HUES6 (cell line): ENCODE data around the gene DYRK1A.
"Not testable (repeated sequence)": the region's sequence is repeated elsewhere in the genome, so short reads cannot be mapped to it uniquely, and the experiment has no call there.

ENCODE experiments used
- H3K27ac ChIP-seq: 2 replicates; pipeline ENCODE4 v1.7.0; 2013; ENCODE audit warnings: low read depth, mild to moderate bottlenecking, low read length, inconsistent platforms
- H3K27me3 ChIP-seq: 2 replicates; pipeline ENCODE4 v1.6.1; 2013; ENCODE audit warnings: low read length; ENCODE audit not compliant: control insufficient read depth, insufficient read depth
- H3K36me3 ChIP-seq: 2 replicates; pipeline ENCODE4 v1.6.1; 2013; ENCODE audit warnings: low read length; ENCODE audit not compliant: control insufficient read depth, insufficient read depth
- H3K4me1 ChIP-seq: 2 replicates; pipeline ENCODE4 v1.6.1; 2013; ENCODE audit warnings: low read length; ENCODE audit not compliant: control insufficient read depth, insufficient read depth
- H3K4me3 ChIP-seq: 2 replicates; pipeline ENCODE4 v1.5.1; 2013; ENCODE audit warnings: low read depth, low read length
- H3K9ac ChIP-seq: one replicate; pipeline ENCODE4 v1.6.1; 2013; ENCODE audit warnings: mild to moderate bottlenecking, low read length
- H3K9me3 ChIP-seq: 2 replicates; pipeline ENCODE4 v1.6.1; 2013; ENCODE audit warnings: low read depth, low read length; ENCODE audit not compliant: control insufficient read depth, insufficient read depth

Gene DYRK1A

DNA sequence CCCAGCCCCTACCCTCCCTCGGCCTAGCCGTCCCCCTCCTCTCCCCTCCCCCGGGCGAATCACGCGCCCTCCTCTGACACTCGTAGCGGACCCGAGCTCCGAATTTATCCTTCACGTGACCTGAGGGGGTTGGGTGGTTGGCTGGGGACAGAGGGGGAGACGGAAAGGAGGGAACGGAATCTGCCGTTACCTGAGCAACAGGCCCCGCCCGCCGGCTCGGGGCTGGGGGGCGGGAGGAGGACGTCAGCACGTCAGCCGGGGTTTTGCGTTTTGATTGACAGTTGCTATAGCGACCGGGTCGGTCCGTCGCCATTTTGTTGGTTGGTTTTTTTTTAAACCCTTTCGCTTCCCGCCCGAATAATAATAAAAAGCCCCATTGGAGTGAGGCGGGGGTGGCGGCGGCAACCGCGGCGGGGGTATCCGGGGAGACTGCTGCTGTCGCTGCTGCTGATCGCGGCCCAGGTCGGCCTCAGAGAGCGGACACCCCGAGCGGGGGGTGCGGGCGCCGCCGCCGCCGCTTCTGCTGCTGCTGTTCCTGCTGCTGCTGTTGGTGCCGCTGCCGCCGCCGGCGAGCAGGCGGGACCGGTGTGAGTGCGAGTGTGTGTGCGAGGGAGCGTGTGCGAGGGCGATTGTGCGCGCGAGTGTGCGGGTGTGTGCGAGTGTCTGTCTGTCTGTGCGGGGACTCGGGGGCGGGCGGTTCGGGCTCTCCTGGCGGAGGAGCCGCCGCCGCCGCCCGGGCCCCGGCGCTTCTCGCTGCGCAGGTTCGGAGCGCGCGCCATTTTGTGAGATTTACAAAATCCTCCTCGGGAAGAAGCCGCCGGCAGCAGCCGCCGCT lies at the start of gene DYRK1A:
Gene DYRK1A (plus strand): TSS at position 292 of the 835 bp plus-strand sequence. CDS start 53,602 bp downstream, outside the sequence.
- no peaks in the 10 kb centered on the region for H3K27me3 ChIP-seq
- H3K9ac ChIP-seq, result peak within 1 kb of the TSS; percentile 100
- peak within 1 kb of the TSS; percentile 100 for H3K27ac ChIP-seq
- H3K36me3 ChIP-seq, result no peaks in the 10 kb centered on the region
- H3K9me3 ChIP-seq, result no peaks in the 10 kb centered on the region
- H3K4me1 ChIP-seq, result peaks cover 26% of the 10 kb centered on the region
- H3K4me3 ChIP-seq, result peak within 1 kb of the TSS; percentile 92

DNA sequence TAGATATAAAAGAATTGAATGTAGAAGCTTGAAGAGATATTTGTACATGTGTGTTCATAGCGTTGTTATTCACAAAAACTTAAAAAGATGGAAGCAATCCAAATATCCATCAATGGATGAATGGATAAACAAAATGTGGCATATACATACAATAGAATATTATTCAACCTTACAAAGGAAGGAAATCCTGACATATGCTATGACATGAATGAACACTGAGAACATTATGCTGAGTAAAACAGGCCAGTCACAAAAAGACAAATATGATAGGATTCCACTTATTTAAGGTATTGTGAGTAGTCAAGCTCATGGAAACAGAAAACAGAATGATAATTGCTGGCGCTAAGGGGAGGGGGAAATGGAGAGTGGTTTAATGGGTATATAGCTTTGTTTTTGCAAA lies 47.0 kb upstream of the DYRK1A start:
- H3K9ac ChIP-seq, result no peak overlapping the region
- H3K27ac ChIP-seq, result no peak overlapping the region

DNA sequence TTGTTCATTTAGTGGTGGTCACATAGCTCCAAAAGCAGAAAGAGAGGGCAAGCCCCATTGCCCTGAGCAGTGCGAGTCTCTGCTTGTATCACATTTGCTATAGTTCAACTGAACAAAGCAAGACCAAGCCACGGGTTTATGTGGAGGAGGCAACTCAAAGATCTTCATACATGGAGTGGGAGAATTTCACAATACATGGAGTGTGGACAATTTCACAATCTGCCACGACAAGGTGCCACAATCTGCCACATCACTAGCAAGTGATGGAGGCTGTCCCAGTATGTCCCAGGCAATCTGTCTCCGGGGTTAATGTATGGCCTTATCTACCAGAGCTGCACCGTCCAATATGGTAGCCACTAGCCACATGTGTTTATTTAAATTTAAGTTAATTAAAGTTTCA lies 44.5 kb upstream of the DYRK1A start:
- Histone ChIP-seq H3K27ac (no peak overlapping the region), H3K9ac (no peak overlapping the region), H3K36me3 (no peaks in the 10 kb centered on the region), H3K4me1 (no peaks in the 10 kb centered on the region), H3K4me3 (no peak overlapping the region), H3K9me3 (peaks cover 6% of the 10 kb centered on the region), H3K27me3 (no peaks in the 10 kb centered on the region)

More for the DNA sequence above, 47.0 kb upstream of the DYRK1A start:
- Histone ChIP-seq H3K4me1 (no peaks in the 10 kb centered on the region), H3K9me3 (peaks cover 9% of the 10 kb centered on the region), H3K4me3 (no peak overlapping the region), H3K36me3 (no peaks in the 10 kb centered on the region), H3K27me3 (no peaks in the 10 kb centered on the region)

DNA sequence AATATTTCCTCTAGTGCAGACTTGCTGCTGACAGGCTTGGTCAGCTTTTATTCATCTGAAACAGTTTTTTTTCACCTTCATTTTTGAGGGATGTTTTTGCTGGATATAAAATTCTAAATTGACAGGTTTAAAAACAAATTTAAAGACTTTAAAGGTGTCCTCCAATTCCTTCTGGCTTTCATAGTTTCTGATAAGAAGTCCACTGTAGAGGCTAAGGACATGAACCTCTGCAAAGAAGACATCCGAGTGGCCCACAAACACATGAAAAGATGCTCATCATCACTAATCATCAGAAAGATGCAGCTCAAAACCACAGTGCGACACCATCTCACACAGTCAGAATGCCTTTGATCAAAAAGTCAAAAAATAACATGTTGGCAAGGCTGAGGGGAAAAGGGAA lies 42.0 kb upstream of the DYRK1A start:
- H3K9me3 ChIP-seq, result 0 out of 2 replicates have a peak, but pooled peaks cover 2% of the 10 kb centered on the region
- no peaks in the 10 kb centered on the region for H3K36me3 ChIP-seq
- H3K4me1 ChIP-seq, result no peaks in the 10 kb centered on the region
- H3K27me3 ChIP-seq, result no peaks in the 10 kb centered on the region
- H3K9ac ChIP-seq, result no peak overlapping the region
- H3K4me3 ChIP-seq, result no peak overlapping the region
- no peak overlapping the region for H3K27ac ChIP-seq

DNA sequence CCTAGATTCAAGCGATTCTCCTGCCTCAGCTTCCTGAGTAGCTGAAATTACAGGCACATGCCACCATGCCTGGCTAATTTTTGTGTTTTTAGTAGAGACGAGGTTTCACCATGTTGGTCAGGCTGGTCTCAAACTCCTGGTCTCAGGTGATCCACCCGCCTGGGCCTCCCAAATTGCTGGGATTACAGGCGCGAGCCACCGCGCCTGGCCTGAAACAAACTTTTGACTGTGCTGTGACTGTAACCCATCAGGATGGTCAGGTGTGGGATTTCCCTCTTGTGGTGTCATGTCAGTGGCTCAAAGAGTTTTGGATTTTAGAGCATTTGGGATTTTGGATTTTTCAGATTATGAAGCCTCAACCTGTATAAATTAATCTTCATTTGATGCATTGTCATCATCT lies 38.4 kb upstream of the DYRK1A start:
- H3K4me3 ChIP-seq, H3K27ac ChIP-seq, H3K27me3 ChIP-seq, H3K9ac ChIP-seq, H3K36me3 ChIP-seq, H3K9me3 ChIP-seq, H3K4me1 ChIP-seq: not testable (repeated sequence)

DNA sequence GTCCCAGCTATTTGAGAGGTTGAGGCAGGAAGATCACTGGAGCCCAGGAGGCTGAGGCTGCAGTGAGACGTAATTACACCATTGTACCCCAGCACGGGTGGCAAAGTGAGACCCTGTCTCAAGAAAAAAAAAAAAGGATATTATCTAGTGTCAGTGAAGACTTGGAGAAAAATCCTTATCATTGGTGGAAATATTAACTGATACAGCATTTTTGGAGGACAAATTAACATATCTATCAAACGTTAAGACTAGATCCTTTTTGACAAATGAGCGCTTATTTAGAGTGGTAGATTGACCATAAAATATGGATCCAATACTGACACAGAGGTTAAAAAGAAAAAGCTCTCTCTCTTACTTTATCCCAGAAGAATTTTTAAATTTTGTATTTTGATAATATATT lies 35.2 kb upstream of the DYRK1A start:
- H3K4me3 ChIP-seq, result no peak overlapping the region
- no peak overlapping the region for H3K27ac ChIP-seq
- no peaks in the 10 kb centered on the region for H3K36me3 ChIP-seq
- H3K9ac ChIP-seq, result no peak overlapping the region
- H3K27me3 ChIP-seq, result no peaks in the 10 kb centered on the region
- H3K4me1 ChIP-seq, result no peaks in the 10 kb centered on the region
- H3K9me3 ChIP-seq, result no peaks in the 10 kb centered on the region

DNA sequence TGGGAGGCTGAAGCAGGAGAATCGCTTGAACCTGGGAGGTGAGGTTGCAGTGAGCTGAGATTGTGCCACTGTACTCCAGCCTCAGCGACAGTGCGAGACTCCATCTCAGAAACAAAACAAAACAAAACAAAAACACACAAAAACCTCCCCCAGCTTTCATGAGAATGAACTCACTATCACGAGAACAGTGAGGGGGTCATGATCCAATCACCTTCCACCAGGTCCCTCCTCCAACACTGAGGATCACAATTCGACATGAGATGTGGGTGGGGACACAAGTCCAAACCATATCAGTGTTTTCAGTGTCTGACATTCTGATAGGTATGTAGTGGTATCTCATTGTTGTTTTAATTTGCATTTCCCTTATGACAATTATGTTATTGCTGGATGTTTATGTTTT lies 31.5 kb upstream of the DYRK1A start:
- H3K9ac ChIP-seq, result no peak overlapping the region
- no peaks in the 10 kb centered on the region for H3K36me3 ChIP-seq
- H3K27ac ChIP-seq, result no peak overlapping the region
- no peaks in the 10 kb centered on the region for H3K27me3 ChIP-seq
- H3K9me3 ChIP-seq, result no peaks in the 10 kb centered on the region
- H3K4me1 ChIP-seq, result peaks cover 3% of the 10 kb centered on the region; the same call in 1 of the 2 replicates
- H3K4me3 ChIP-seq, result no peak overlapping the region

DNA sequence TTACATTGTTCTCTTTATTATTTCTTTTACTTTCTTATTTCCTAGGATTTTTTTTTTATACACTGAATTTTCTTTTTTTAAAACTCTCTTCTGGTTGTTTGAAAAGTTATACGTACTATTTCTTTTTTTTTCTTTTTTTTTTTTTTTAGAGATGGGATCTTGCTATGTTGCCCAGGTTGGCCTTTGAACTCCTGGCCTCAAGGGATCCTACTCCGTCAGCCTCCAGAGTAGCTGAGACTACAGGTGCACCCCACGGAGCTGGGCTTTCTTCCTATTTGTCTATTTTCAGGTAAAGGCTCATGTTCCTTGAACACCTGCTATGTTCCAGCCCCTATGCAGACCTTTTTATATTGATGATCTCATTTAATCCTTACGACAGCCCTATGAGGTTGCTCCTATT lies 29.4 kb upstream of the DYRK1A start:
- no peak overlapping the region for H3K27ac ChIP-seq
- H3K4me3 ChIP-seq, result no peak overlapping the region
- no peaks in the 10 kb centered on the region for H3K9me3 ChIP-seq
- H3K36me3 ChIP-seq, result no peaks in the 10 kb centered on the region
- peaks cover 3% of the 10 kb centered on the region; the same call in 1 of the 2 replicates for H3K4me1 ChIP-seq
- no peak overlapping the region for H3K9ac ChIP-seq
- H3K27me3 ChIP-seq, result no peaks in the 10 kb centered on the region

DNA sequence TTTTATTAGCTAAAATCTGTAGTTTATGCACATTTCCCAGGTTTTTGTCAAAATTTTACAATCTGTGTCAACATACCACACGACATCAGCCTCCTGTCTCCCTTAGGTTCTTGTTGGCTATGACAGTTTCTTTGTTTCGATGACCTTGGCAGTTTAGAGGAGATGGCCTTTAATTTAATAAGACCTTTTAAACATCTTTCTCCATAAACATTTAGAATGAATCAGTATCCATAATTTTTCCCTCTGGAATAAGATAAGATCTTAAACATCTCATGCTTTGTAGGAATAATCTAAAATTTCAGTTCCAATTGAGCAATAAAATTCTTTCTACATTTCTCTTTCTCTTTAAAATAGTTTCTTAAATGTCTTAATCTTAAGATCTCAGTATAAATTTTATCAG lies 28.7 kb upstream of the DYRK1A start:
- H3K36me3 ChIP-seq, result no peaks in the 10 kb centered on the region
- H3K9ac ChIP-seq, result no peak overlapping the region
- H3K4me3 ChIP-seq, result no peak overlapping the region
- H3K27ac ChIP-seq, result no peak overlapping the region
- H3K27me3 ChIP-seq, result no peaks in the 10 kb centered on the region
- peaks cover 3% of the 10 kb centered on the region; the same call in 1 of the 2 replicates for H3K4me1 ChIP-seq
- H3K9me3 ChIP-seq, result no peaks in the 10 kb centered on the region

DNA sequence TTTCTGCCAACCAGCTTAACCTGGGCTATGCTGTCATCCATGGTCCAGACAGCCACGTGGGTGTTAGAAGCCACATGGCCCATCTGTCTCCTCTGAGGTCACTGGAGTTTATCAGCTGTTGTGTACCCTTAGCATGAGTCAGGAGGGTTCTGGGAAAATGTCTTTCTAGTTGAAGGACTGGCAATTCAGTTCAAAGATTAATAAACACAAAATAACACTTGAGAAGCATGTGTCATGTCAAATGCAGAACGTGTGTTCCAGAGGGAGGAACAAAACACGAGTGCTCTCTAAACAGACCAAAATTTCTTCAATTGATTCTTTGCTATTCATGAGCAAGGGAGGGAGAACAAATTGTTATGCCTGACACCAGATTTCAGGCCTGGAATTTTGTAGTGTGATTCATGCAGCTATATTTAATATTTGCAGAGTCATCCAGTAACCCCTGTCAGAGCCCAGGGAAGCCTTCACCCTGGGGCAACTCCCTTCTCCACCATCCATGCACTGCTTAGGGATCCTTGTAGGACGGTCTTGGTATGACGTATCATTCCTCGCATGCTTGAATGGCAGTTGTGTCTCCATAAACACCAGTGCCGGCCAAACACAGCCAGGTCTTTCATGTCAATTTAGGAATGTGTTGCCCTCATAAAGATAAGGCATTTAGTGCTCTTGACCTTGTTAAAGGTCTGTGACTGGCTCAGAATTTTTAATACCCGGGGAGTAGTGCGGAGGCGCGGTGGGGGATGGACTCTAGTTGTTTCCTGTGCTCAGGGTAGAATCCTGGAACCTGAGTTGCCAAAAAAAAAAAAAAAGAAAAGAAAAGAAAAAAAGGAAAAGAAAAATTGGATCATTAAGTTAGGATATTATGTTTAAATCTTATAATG lies 27.7 kb upstream of the DYRK1A start:
- no peaks in the 10 kb centered on the region for H3K36me3 ChIP-seq
- no peak overlapping the region for H3K27ac ChIP-seq
- no peaks in the 10 kb centered on the region for H3K27me3 ChIP-seq
- no peak overlapping the region for H3K9ac ChIP-seq
- no peak overlapping the region for H3K4me3 ChIP-seq
- no peaks in the 10 kb centered on the region for H3K9me3 ChIP-seq
- H3K4me1 ChIP-seq, result peaks cover 3% of the 10 kb centered on the region; the same call in 1 of the 2 replicates

DNA sequence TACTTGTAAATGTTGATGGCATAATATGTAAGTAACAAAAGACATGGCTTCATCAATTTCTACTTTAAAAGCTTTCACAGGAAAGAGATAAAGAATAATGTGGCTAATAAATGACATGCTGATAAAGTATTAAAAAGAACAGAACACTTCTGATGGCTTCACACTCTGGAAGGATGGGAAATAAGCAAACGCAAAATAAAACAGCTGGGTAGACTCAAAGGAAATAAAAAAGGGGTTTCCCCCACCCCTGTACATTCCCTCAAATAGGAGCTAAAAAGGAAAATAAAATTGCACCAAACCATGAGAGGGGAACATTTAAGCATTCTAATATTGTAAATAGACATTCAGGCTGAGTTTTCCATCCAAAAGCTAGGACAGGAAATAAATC lies 27.0 kb upstream of the DYRK1A start:
- Histone ChIP-seq H3K27me3 (no peaks in the 10 kb centered on the region), H3K9me3 (no peaks in the 10 kb centered on the region), H3K27ac (no peak overlapping the region), H3K9ac (no peak overlapping the region), H3K4me3 (no peak overlapping the region), H3K36me3 (no peaks in the 10 kb centered on the region), H3K4me1 (peaks cover 3% of the 10 kb centered on the region; the same call in 1 of the 2 replicates)
